MM.1S (cell line): ENCODE results near the gene PSMD1.

Source experiments
- DNase-seq: peaks from one replicate; pipeline ENCODE4 v3.0.0-alpha.2; 2015
- H2AFZ ChIP-seq: fragments of 300-600 bp; sonication (generic); 2 replicates; pipeline ENCODE4 v1.6.0; 2016; ENCODE audit warnings: antibody characterized with exemption, low read length
- H3F3A ChIP-seq: fragments of 300-600 bp; sonication (generic); 2 replicates; pipeline ENCODE4 v1.6.1; 2016; ENCODE audit warnings: mild to moderate bottlenecking, antibody characterized with exemption, low read length, moderate library complexity, mixed read lengths; ENCODE audit not compliant: insufficient read depth
- H3K27ac ChIP-seq: fragments of 300-600 bp; sonication (generic); 2 replicates; pipeline ENCODE4 v1.5.1; 2016; ENCODE audit warnings: mild to moderate bottlenecking, low read length
- H3K27me3 ChIP-seq: fragments of 300-600 bp; sonication (generic); replicated peaks from 2 replicates; pipeline ENCODE4 v1.6.0; 2016; ENCODE audit warnings: low read length; ENCODE audit not compliant: insufficient read depth
- H3K36me3 ChIP-seq: fragments of 300-600 bp; sonication (generic); replicated peaks from 2 replicates; pipeline ENCODE4 v1.6.1; 2016; ENCODE audit warnings: mild to moderate bottlenecking, low read length, mixed read lengths; ENCODE audit not compliant: insufficient read depth
- H3K4me1 ChIP-seq: fragments of 300-600 bp; sonication (generic); 2 replicates; pipeline ENCODE4 v1.6.1; 2016; ENCODE audit warnings: low read length, mixed read lengths
- H3K4me2 ChIP-seq: fragments of 300-600 bp; sonication (generic); 2 replicates; pipeline ENCODE4 v1.6.0; 2016; ENCODE audit warnings: low read depth, low read length
- H3K4me3 ChIP-seq: fragments of 300-600 bp; sonication (generic); 2 replicates; pipeline ENCODE4 v1.5.1; 2016; ENCODE audit warnings: low read length, mixed read lengths
- H3K79me2 ChIP-seq: fragments of 300-600 bp; sonication (generic); 2 replicates; pipeline ENCODE4 v1.6.1; 2016; ENCODE audit warnings: mixed run types, low read length, mixed read lengths
- H3K9ac ChIP-seq: fragments of 300-600 bp; sonication (generic); 2 replicates; pipeline ENCODE4 v1.6.1; 2016; ENCODE audit warnings: low read length, mixed read lengths
- H3K9me2 ChIP-seq: fragments of 300-600 bp; sonication (generic); replicated peaks from 2 replicates; pipeline ENCODE4 v1.6.1; 2016; ENCODE audit warnings: mild to moderate bottlenecking, low read length, mixed read lengths; ENCODE audit not compliant: insufficient read depth
- H3K9me3 ChIP-seq: fragments of 300-600 bp; sonication (generic); replicated peaks from 2 replicates; pipeline ENCODE4 v1.6.1; 2016; ENCODE audit warnings: mild to moderate bottlenecking, low read length, mixed read lengths; ENCODE audit not compliant: insufficient read depth
- H4K20me1 ChIP-seq: fragments of 300-600 bp; sonication (generic); 2 replicates; pipeline ENCODE4 v1.6.1; 2016; ENCODE audit warnings: mild to moderate bottlenecking, low read length, moderate library complexity, mixed read lengths; ENCODE audit not compliant: insufficient read depth
- CTCF ChIP-seq: fragments of 300-600 bp; sonication (generic); IDR thresholded peaks from 2 replicates; pipeline ENCODE4 v1.5.1; 2016; ENCODE audit warnings: antibody characterized with exemption, low read length, mixed read lengths
- EZH2 ChIP-seq: fragments of 300-600 bp; sonication (generic); optimal IDR thresholded peaks from 2 replicates; pipeline ENCODE3; 2017; ENCODE audit warnings: low read depth, mild to moderate bottlenecking, antibody characterized with exemption, low read length, mixed read lengths
- EZH2phosphoT487 ChIP-seq: fragments of 300-600 bp; sonication (generic); IDR thresholded peaks from 2 replicates; pipeline ENCODE4 v1.6.1; 2018; ENCODE audit warnings: antibody characterized with exemption, low read length

The PSMD1 gene

DNA sequence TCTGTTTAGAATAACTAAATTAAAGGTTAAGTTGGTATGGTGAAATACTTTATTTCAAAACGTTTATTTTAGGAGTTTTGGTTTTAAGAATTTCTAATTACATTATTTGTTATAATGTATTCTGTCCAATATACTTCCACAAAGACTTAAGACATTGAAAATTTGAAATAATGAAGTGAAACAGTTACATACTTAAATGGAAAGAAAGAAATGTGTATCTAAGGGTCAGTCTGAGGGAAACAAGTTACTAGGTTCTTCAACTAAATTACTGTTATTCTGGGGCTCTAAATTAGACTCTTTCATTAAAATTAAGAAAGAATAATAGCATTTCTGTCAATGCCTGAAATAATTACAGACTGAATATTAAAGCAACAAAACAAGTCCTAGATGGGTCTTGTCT, 60.5 kb downstream of the PSMD1 start:
- no peak overlapping the region for H3K4me3 ChIP-seq
- H3K79me2 ChIP-seq: peaks cover 9% of the 10 kb centered on the region; the same call in 1 of the 2 replicates
- TF ChIP-seq CTCF (no peak), EZH2 (no peak), EZH2phosphoT487 (no peak)
- H3K4me2 ChIP-seq: no peak overlapping the region
- no peaks in the 10 kb centered on the region for H3F3A ChIP-seq
- H3K4me1 ChIP-seq: no peaks in the 10 kb centered on the region
- H3K9me3 ChIP-seq: no peaks in the 10 kb centered on the region
- H3K27ac ChIP-seq: no peak overlapping the region
- no peaks in the 10 kb centered on the region; the same call in 1 of the 2 replicates for H3K36me3 ChIP-seq
- H4K20me1 ChIP-seq: no peaks in the 10 kb centered on the region; the same call in 1 of the 2 replicates
- no peak overlapping the region for H3K9ac ChIP-seq
- no peak overlapping the region for H2AFZ ChIP-seq
- H3K9me2 ChIP-seq: no peaks in the 10 kb centered on the region
- H3K27me3 ChIP-seq: no peaks in the 10 kb centered on the region
- DNase-seq: no peak

- H2AFZ ChIP-seq: no peak overlapping the region
- DNase-seq: no peak
- H3K9ac ChIP-seq: no peak overlapping the region
- no peaks in the 10 kb centered on the region for H3F3A ChIP-seq
- H3K4me2 ChIP-seq: no peak overlapping the region
- no peak overlapping the region for H3K4me3 ChIP-seq
- no peaks in the 10 kb centered on the region for H3K9me2 ChIP-seq
- no peaks in the 10 kb centered on the region; the same call in 1 of the 2 replicates for H4K20me1 ChIP-seq
- TF ChIP-seq EZH2phosphoT487: no peak
- TF ChIP-seq EZH2: no peak
- TF ChIP-seq CTCF: no peak
- H3K36me3 ChIP-seq: no peaks in the 10 kb centered on the region; the same call in 1 of the 2 replicates
- H3K9me3 ChIP-seq: no peaks in the 10 kb centered on the region
- H3K4me1 ChIP-seq: no peaks in the 10 kb centered on the region
- 0 out of 2 replicates have a peak, but pooled peaks cover 13% of the 10 kb centered on the region for H3K79me2 ChIP-seq
- H3K27ac ChIP-seq: no peak overlapping the region
- H3K27me3 ChIP-seq: no peaks in the 10 kb centered on the region
These were observed 61.4 kb downstream of the PSMD1 start for GRCh38 chr2:231117922-231118613.

DNA sequence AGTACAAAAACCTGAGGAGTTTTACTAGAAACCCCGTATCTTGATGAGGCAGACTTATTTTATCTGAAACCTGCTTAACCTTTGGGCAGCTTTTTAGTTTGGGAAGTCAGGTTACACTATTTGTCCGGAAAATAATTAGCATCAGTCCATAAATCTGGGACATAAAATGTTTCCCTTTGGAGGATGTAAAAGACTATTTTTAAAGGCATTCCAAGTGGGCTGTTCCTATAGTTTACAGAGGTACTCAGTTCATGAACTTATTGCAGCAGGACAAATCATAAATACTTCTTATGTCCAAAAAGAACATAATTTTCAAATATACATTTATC, 61.9 kb downstream of the PSMD1 start:
- no peaks in the 10 kb centered on the region; the same call in 1 of the 2 replicates for H4K20me1 ChIP-seq
- H2AFZ ChIP-seq: no peak overlapping the region
- peaks cover 18% of the 10 kb centered on the region for H3K79me2 ChIP-seq
- H3K36me3 ChIP-seq: no peaks in the 10 kb centered on the region; the same call in 1 of the 2 replicates
- H3K27me3 ChIP-seq: no peaks in the 10 kb centered on the region
- TF ChIP-seq CTCF (no peak), EZH2phosphoT487 (no peak), EZH2 (no peak)
- no peak overlapping the region for H3K27ac ChIP-seq
- H3K4me2 ChIP-seq: no peak overlapping the region
- no peaks in the 10 kb centered on the region for H3F3A ChIP-seq
- H3K9ac ChIP-seq: no peak overlapping the region
- no peaks in the 10 kb centered on the region for H3K9me3 ChIP-seq
- H3K4me1 ChIP-seq: no peaks in the 10 kb centered on the region
- no peak for DNase-seq
- no peak overlapping the region for H3K4me3 ChIP-seq
- H3K9me2 ChIP-seq: no peaks in the 10 kb centered on the region
